Neural cell (in vitro differentiated cells): ENCODE measurements around the gene TAF6. TPM values are rescaled to one million over a fixed set of nuclear protein-coding genes. Genes with fewer than 3 reads are reported as not detected.

ENCODE experiments used
- H2AFZ ChIP-seq: fragments of 200-600, 300-800 bp; sonication (generic), shearing (Covaris generic); 2 replicates; pipeline ENCODE4 v1.6.0; 2014; ENCODE audit warnings: low read depth, mild to moderate bottlenecking, antibody characterized with exemption, low read length, moderate library complexity
- H3F3A ChIP-seq: fragments of 200-600 bp; shearing (Covaris generic); 2 replicates; pipeline ENCODE4 v1.6.1; 2016; ENCODE audit warnings: mild to moderate bottlenecking, moderate library complexity, mixed read lengths, antibody characterized with exemption, low read length; ENCODE audit not compliant: insufficient read depth, poor library complexity, severe bottlenecking
- H3K27ac ChIP-seq: fragments of 200-600, 300-800 bp; sonication (generic), shearing (Covaris generic); 2 replicates; pipeline ENCODE4 v1.5.1; 2014; ENCODE audit warnings: mild to moderate bottlenecking, low read length, moderate library complexity
- H3K27me3 ChIP-seq: fragments of 300-800, 200-600 bp; sonication (generic), shearing (Covaris generic); 2 replicates; pipeline ENCODE4 v1.6.0; 2014; ENCODE audit warnings: mild to moderate bottlenecking, low read depth, low read length, moderate library complexity; ENCODE audit not compliant: insufficient read depth
- H3K36me3 ChIP-seq: fragments of 300-800, 200-600 bp; sonication (generic), shearing (Covaris generic); 2 replicates; pipeline ENCODE4 v1.5.1; 2014; ENCODE audit warnings: mild to moderate bottlenecking, antibody characterized with exemption, low read length, moderate library complexity; ENCODE audit not compliant: insufficient read depth
- H3K4me2 ChIP-seq: fragments of 300-800, 200-600 bp; sonication (generic), shearing (Covaris generic); 2 replicates; pipeline ENCODE4 v1.6.0; 2014; ENCODE audit warnings: mild to moderate bottlenecking, low read length
- H3K4me3 ChIP-seq: fragments of 300-800, 200-600 bp; sonication (generic), shearing (Covaris generic); 2 replicates; pipeline ENCODE4 v1.5.1; 2014; ENCODE audit warnings: mild to moderate bottlenecking, low read length, moderate library complexity
- H3K79me2 ChIP-seq: fragments of 200-600 bp; shearing (Covaris generic); replicated peaks from 2 replicates; pipeline ENCODE4 v1.6.0; 2014; ENCODE audit warnings: mild to moderate bottlenecking, low read length, moderate library complexity; ENCODE audit not compliant: insufficient read depth
- H3K9ac ChIP-seq: fragments of 300-800, 200-600 bp; sonication (generic), shearing (Covaris generic); 2 replicates; pipeline ENCODE4 v1.6.1; 2016; ENCODE audit warnings: mild to moderate bottlenecking, low read length, mixed read lengths
- H3K9me2 ChIP-seq: fragments of 200-600 bp; shearing (Covaris generic); 2 replicates; pipeline ENCODE4 v1.6.1; 2016; ENCODE audit warnings: mild to moderate bottlenecking, low read length, mixed read lengths; ENCODE audit not compliant: insufficient read depth
- H3K9me3 ChIP-seq: fragments of 200-600, 300-800 bp; sonication (generic), shearing (Covaris generic); 2 replicates; pipeline ENCODE4 v1.6.1; 2016; ENCODE audit warnings: mild to moderate bottlenecking, mixed run types, low read length, moderate library complexity, mixed read lengths
- H4K20me1 ChIP-seq: fragments of 200-600 bp; shearing (Covaris generic); 2 replicates; pipeline ENCODE4 v1.6.1; 2016; ENCODE audit warnings: mild to moderate bottlenecking, mixed run types; ENCODE audit not compliant: insufficient read depth
- EP300 ChIP-seq: fragments of 450-650 bp; conservative IDR thresholded peaks from 2 replicates; pipeline ENCODE4 v1.6.1; 2014; ENCODE audit warnings: antibody characterized with exemption, mild to moderate bottlenecking, moderate library complexity; ENCODE audit not compliant: poor library complexity, severe bottlenecking
- EZH2 ChIP-seq: fragments of 200-600, 300-800 bp; shearing (Covaris generic), sonication (generic); IDR thresholded peaks from 2 replicates; pipeline ENCODE4 v1.6.1; 2014; ENCODE audit warnings: antibody characterized with exemption, low read length, borderline replicate concordance, mild to moderate bottlenecking; ENCODE audit not compliant: insufficient read depth, poor library complexity, severe bottlenecking
- MXI1 ChIP-seq: fragments of 450-650 bp; conservative IDR thresholded peaks from 2 replicates; pipeline ENCODE4 v1.6.1; 2014; ENCODE audit warnings: antibody characterized with exemption, mild to moderate bottlenecking; ENCODE audit not compliant: poor library complexity, severe bottlenecking
- POLR2AphosphoS5 ChIP-seq: IDR thresholded peaks from 2 replicates; pipeline ENCODE4 v1.6.1; 2012
- RAD21 ChIP-seq: fragments of 450-650 bp; conservative IDR thresholded peaks from 2 replicates; pipeline ENCODE4 v1.6.1; 2014; ENCODE audit warnings: antibody characterized with exemption, mild to moderate bottlenecking, moderate library complexity
- REST ChIP-seq: IDR thresholded peaks from 2 replicates; pipeline ENCODE4 v1.6.1; 2012; ENCODE audit warnings: borderline replicate concordance
- SMC3 ChIP-seq: fragments of 450-650 bp; conservative IDR thresholded peaks from 2 replicates; pipeline ENCODE4 v1.6.1; 2014; ENCODE audit warnings: antibody characterized with exemption, mild to moderate bottlenecking, moderate library complexity; ENCODE audit not compliant: poor library complexity
- TAF1 ChIP-seq: IDR thresholded peaks from 2 replicates; pipeline ENCODE4 v1.6.1; 2012; ENCODE audit warnings: low read depth
- polyA plus RNA-seq: library from polyadenylated mRNA; depleted of rRNA; stranded (reverse); fragments of >200 nt; gene quantifications from 2 replicates; pipeline ENCODE4 v1.2.3, GENCODE V29; 2014
- TF ChIP-seq, protein P1 (sequence below): fragments of 450-650 bp; IDR thresholded peaks from 2 replicates; pipeline ENCODE4 v1.5.1; 2014; ENCODE audit warnings: antibody characterized with exemption, mild to moderate bottlenecking, moderate library complexity; ENCODE audit not compliant: poor library complexity, severe bottlenecking

TAF6 gene
- polyA plus RNA-seq, 1 donor from 2014 or later = 23.4 TPM

- Histone ChIP-seq H2AFZ (peak overlapping the region; percentile 46), H3K36me3 (peaks cover 8% of the 10 kb centered on the region), H4K20me1 (no peaks in the 10 kb centered on the region), H3K9me2 (no peaks in the 10 kb centered on the region), H3K9ac (peak overlapping the region; percentile 92), H3F3A (peaks cover 3% of the 10 kb centered on the region), H3K27me3 (no peaks in the 10 kb centered on the region), H3K9me3 (no peaks in the 10 kb centered on the region), H3K4me2 (peak overlapping the region; percentile 80), H3K27ac (peak overlapping the region; percentile 97), H3K79me2 (no peaks in the 10 kb centered on the region), H3K4me3 (peak overlapping the region; percentile 87)
- no peak for TF ChIP-seq MXI1
- TF ChIP-seq, protein P1, sequence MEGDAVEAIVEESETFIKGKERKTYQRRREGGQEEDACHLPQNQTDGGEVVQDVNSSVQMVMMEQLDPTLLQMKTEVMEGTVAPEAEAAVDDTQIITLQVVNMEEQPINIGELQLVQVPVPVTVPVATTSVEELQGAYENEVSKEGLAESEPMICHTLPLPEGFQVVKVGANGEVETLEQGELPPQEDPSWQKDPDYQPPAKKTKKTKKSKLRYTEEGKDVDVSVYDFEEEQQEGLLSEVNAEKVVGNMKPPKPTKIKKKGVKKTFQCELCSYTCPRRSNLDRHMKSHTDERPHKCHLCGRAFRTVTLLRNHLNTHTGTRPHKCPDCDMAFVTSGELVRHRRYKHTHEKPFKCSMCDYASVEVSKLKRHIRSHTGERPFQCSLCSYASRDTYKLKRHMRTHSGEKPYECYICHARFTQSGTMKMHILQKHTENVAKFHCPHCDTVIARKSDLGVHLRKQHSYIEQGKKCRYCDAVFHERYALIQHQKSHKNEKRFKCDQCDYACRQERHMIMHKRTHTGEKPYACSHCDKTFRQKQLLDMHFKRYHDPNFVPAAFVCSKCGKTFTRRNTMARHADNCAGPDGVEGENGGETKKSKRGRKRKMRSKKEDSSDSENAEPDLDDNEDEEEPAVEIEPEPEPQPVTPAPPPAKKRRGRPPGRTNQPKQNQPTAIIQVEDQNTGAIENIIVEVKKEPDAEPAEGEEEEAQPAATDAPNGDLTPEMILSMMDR = peak; percentile 27
Measured at GRCh38 chr7:100126239-100126930, 7.2 kb upstream of the TAF6 start.

GRCh38 chr7:100124301-100125230 is 5.4 kb upstream of the TAF6 start:
- Histone ChIP-seq H3K27me3 (no peaks in the 10 kb centered on the region), H3K9ac (no peak overlapping the region), H3K27ac (no peak overlapping the region), H3K4me2 (no peak overlapping the region), H3K36me3 (peaks cover 8% of the 10 kb centered on the region), H3K9me3 (no peaks in the 10 kb centered on the region), H3K4me3 (no peak overlapping the region), H2AFZ (no peak overlapping the region), H3F3A (peaks cover 3% of the 10 kb centered on the region), H3K9me2 (no peaks in the 10 kb centered on the region), H3K79me2 (peaks cover 4% of the 10 kb centered on the region), H4K20me1 (no peaks in the 10 kb centered on the region)
- TF ChIP-seq REST (no peak), EP300 (no peak), POLR2AphosphoS5 (no peak), MXI1 (no peak), EZH2 (no peak), RAD21 (no peak), TAF1 (no peak), SMC3 (no peak)
- TF ChIP-seq, protein P1 = no peak
